GM19328 (cell line): Measurements from ENCODE around the gene MEF2A.

ENCODE experiments used
- ATAC-seq: cut with Tn5 transposase; IDR thresholded peaks from one replicate; pipeline ENCODE4 v1.9.1; 2021; ENCODE audit warnings: mild to moderate bottlenecking, moderate library complexity; ENCODE audit not compliant: unreplicated experiment

MEF2A gene

DNA sequence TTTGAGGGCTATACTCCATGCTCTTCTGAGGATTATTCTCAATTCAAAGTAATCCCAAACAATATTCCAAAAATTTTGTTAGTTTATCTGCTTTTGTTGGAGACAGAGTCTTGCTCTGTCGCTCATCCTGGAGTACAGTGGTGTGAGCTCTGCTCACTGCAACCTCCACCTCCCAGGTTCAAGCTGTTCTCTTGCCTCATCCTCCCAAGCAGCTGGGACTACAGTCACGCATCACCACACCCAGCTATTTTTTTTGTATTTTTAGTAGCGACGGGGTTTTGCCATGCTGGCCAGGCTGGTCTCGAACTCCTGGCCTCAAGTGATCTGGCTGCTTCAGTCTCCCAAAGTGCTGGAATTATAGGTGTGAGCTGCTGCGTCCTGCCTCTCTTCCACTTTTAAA, 39.1 kb downstream of the MEF2A start:
- no peak for ATAC-seq

DNA sequence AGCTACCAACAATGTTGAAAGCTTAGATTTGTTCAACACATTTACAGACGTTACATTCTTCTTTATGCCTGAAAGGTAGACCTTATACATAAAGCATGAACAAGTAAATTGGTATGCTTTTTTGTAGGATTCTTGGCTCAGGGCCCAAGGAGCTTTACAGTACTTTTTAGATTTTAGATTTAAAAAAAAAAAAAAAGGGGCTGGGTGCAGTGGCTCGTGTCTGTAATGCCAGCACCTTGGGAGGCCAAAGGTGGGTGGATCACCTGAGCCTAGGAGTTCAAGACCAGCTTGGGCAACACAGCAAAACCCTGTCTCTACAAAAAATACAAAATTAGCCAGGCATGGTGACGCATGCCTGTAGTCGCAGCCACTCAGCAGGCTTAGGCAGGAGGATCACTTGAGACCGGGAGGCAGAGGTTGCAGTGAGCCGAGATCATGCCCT, 39.7 kb downstream of the MEF2A start:
- ATAC-seq, result no peak

DNA sequence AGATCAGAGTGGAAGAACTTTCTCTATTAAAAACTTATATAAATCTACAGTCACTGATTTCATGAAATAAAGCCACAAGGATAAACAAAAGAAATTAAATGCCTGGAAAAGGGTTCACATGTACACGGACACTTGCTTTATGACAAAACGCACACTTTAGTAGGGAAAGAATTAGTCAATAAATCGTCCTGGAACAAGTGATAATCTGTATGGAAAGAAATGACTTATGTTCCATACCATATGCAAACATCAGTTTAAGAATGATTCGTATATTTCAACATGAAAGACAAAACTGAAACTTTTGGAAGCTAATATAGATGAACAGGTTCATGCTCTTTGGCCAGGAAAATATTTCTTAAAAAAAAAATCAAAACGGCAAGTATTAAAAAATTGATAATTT, 40.2 kb downstream of the MEF2A start:
- ATAC-seq, result no peak

GRCh38 chr15:99606646-99607045, 40.9 kb downstream of the MEF2A start:
- no peak for ATAC-seq

DNA sequence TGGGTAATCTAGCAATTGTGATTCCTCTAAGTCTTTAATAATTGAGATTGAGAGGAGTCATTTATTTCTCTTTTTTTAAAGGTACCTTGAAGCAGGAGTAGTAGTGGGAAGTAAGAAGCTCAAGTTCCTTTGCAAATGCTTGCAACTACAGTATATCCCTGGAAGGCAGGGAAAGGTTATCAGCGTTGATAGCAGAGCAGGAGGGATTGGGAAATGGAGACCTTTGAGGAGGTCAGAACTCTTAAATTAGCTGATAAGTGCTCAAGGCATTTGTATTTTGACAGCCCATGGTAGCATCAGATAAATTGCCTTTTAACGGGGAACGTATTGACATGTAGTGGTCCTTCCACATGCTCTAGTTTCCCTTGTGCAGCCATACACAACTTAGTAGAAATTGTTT, 47.7 kb downstream of the MEF2A start:
- no peak for ATAC-seq

GRCh38 chr15:99613887-99614647, 48.3 kb downstream of the MEF2A start:
- no peak for ATAC-seq

DNA sequence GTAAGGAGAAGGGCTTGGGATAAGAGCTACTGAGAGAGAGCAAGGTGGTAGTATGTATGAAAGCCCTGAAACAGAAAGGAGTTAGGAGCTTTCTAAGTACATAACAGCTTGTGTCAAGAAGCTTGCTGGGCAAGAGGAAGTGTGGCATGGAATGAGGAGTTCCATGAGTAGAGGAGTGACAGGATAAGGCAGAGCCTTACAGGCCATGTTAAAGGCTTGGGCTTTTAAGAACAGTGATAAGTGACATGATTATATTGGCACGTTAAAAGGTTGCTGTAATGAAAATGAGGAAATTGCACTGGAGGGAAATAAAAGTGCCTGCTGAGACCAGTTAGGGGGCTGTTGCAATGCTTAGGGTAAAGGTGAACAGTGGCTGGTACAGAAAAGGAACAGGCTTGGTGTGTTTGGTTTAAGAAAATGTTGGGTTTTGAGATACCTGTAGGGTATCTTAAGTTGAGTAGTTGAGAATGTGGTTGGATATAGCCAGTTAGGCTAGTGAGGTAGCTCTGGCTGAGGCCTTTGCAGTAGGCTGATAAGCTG, 49.0 kb downstream of the MEF2A start:
- no peak for ATAC-seq

DNA sequence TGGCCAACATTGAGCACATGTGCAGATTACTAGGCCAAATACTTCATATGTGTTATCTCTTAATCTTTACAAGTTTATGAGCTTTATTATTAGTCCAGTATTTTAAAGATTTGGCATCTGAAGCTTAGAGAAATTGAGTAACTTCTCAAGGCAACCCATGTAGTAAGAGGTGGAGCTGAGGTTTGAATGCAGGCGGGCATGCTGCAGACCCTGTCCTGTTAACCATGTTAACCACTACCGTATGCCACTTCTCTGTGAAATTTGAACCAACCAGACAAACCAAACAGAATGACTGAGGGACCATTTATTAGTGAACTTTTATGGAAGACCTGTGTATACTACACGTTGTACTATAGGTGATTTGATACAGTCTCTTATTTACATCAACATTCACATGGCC, 49.7 kb downstream of the MEF2A start:
- no peak for ATAC-seq

GRCh38 chr15:99616129-99616528, 50.3 kb downstream of the MEF2A start:
- ATAC-seq, result no peak

DNA sequence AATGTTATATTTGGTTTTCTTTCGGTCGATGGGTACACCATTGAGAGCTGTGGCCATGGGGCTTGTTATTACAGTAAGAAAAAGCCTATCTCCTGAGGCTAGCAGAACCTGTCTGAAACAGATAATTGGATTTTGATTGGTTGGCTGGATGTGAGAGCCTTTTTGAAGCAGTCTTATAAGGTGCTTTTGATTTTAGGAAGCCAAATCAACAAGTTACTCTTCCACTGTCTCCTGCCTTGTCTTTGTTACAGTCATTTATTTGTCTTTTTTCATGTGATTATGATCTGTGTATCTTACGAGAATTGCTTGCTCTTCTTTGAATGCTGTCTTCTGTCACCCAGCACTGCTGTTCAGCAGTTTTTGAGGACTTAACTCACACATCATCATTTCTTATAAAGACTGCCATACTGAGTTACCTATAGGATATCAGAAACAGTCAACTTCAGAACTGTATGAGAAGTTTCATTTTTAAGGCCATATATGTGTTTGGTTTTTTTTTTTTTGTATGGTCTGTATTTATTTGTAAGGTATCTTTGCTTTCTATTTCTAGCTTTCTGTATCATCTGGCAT, 51.1 kb downstream of the MEF2A start:
- no peak for ATAC-seq

DNA sequence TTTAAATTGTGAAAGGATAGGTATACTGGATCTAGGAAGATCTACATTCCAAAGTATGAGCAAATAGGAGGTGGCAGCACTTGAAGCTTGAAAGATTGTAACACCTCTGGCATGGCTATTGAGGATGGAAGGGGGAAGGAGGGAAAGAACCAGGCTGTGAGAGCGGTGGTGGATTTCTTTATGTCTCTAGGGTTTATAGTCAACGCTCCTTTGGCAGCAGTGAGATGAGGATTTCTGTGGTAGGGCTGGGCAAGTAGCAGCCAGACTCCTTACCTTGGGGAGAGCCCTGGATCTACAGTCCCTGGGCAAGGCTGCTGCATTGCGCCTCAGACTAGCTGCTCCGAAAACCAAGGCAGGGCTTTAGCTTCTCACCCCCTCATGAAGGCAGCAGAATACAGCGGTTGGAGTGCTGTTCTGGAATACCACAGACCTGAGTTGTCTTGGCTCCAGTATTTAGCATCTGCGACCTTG, 53.2 kb downstream of the MEF2A start:
- ATAC-seq, result no peak

- ATAC-seq, result no peak
Observed at GRCh38 chr15:99619712-99620111, 53.9 kb downstream of the MEF2A start.

GRCh38 chr15:99620178-99620577, 54.4 kb downstream of the MEF2A start:
- ATAC-seq, result no peak

DNA sequence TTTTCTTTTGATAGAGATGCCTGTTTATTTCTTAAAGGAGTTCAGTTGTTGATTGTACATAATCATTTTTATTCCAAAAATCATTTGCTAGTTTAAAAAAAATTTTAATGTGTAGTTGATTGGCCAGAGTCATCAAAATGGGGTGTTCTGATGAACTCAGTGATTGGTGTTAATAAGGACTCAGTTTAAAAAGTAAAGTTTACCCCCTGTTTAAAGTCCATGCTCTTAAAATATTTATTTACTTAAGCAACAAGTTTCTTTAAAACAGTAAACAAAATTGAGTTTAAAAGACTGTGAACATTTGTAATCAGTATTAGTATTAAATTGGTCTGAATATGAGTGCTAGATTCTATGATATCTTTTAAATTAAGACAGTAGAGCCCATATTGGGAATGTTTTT, 56.0 kb downstream of the MEF2A start:
- ATAC-seq, result no peak

DNA sequence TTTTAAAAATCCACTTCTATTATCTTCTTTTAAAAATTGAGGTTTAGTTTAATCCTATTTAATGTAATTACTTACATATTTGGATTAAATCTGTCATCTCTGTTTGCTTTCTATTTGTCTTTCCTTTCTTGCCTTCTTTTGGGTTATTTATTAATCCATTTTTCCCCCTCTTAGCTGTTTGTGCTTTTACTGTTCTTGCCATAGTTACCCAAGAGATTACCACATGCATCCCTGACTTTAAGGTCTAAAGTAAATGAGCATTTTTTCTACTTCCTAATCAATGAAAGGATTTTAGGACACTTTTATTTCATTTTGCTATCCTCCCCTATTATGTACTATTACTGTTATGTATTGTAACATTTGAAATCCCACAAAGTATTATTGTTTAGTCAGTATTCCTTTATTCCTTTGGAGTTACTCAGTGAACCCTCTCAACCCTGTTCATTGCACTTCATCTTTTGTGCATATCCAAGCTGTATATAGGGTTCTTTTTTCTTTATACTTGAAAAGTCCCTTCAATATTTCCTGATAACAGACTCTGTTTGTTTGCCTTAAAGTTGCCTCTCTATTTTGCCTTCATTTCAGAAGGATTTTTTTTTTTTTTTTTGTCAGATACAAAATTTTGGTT, 62.7 kb downstream of the MEF2A start:
- ATAC-seq, result no peak

GRCh38 chr15:99630607-99631131, 64.9 kb downstream of the MEF2A start:
- ATAC-seq, result peak; percentile 27

DNA sequence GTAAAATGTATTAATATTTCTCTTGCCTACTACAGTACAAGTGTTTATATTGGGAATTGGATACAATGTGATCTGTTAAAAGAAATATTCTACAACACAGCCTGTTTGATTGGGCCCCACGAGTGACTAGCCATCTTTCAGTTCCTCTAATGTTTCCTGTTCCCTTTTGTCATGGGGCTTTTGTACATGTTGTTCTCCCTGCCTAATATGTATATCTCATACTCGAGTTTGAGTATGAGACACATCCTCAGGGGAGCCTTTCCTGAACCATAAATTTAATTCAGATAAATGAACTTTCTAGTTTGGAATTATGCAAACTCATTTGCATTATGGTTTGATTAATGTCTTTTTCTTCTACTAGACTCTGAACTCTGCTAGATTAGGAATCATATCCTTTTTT, 65.5 kb downstream of the MEF2A start:
- ATAC-seq, result peak; percentile 82

DNA sequence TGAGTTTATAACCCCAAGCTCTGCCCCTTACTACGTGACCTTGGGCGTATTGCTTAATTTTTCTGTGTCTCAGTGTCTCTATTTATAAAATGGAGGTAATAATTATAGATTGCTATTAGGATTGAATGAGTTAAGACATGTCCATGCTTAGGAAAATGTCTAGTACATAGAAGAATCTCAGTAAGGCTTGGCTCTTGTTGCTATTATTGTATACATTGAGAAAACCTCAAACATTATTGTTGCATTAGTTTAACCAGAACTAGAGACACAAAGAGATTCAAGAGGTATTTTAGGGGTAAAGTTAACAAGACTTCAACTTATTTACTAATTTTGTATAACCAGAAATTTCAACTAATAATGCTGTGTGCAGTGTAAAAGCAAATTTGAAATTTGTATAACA, 66.7 kb downstream of the MEF2A start:
- ATAC-seq, result no peak

DNA sequence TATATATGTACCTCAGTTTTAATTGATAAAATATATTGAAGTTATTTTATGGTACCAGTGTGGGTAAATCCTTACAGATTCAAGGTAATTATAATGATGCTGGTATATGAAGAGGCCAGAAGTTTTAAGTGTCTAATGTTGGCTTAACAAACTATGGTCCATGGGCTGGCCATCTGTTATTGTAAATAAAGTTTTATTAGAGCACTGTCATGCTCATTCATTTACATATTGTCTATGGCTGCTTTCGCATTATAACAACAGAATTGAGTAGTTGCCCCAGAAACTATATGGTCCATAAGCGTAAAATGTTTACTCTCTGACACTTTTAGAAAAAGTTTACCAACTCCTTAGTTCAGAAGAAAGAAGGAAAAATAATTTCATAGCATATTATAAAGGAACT, 67.9 kb downstream of the MEF2A start:
- no peak for ATAC-seq

GRCh38 chr15:99634576-99634975, 68.8 kb downstream of the MEF2A start:
- no peak for ATAC-seq

GRCh38 chr15:99635145-99635544, 69.4 kb downstream of the MEF2A start:
- ATAC-seq, result no peak

- ATAC-seq, result no peak
Observed at GRCh38 chr15:99635794-99636193, 70.0 kb downstream of the MEF2A start.
